ENCODE data around the gene DNPH1. TPM values are rescaled to one million over a fixed set of nuclear protein-coding genes. Genes with fewer than 3 reads are reported as not detected.
A peak's percentile ranks its signal among the peaks of the same experiment; 100 is the strongest.

Gene DNPH1
- total and polyA plus RNA-seq, 2 of the 8 experiments (the other 6 are each of a cell fraction or from before 2014, with no cell fraction given): 33.9 to 134 TPM

GRCh38 chr6:43243664-43244321 lies 14.5 kb upstream of the DNPH1 start:
- Histone ChIP-seq H3K27me3 (replicated peaks in 1 of 4; ENCODE audit: control insufficient read depth in 3 of 4, extremely low read depth in 1 of 4, insufficient read depth in 3 of 4, low read length in 3 of 4) (peaks cover 13 to 54% (median 43%) of the 10 kb centered on the region in 4 experiments), H3K14ac (ENCODE audit: insufficient read length) (no peak overlapping the region), H3K36me3 (ENCODE audit: control insufficient read depth in 2 of 4, insufficient read depth in 4 of 4, low read length in 3 of 4) (no peaks in the 10 kb centered on the region), H2BK120ac (replicated peaks; ENCODE audit: low read depth, low read length) (no peak overlapping the region), H4K20me1 (replicated peaks in 1 of 2; ENCODE audit: control insufficient read depth in 1 of 2, insufficient read depth in 2 of 2, low read length in 2 of 2) (peaks cover 0 to 4% of the 10 kb centered on the region in 2 experiments), H3K23me2 (ENCODE audit: low read depth, low read length) (peaks cover 14% of the 10 kb centered on the region; the same call in 1 of the 2 replicates), H3K4me1 (replicated peaks in 1 of 4; ENCODE audit: control insufficient read depth in 3 of 4, insufficient read depth in 4 of 4, low read length in 3 of 4) (peaks cover 3 to 8% (median 5%) of the 10 kb centered on the region in 4 experiments), H4K91ac (replicated peaks; ENCODE audit: insufficient read length, low read length) (no peak overlapping the region), H2BK12ac (ENCODE audit: low read depth, low read length) (peak overlapping the region; percentile 50; the same call in 1 of the 2 replicates), H3K79me2 (ENCODE audit: control insufficient read depth in 1 of 2, insufficient read depth in 2 of 2, low read length in 2 of 2) (no peaks in the 10 kb centered on the region), H2BK15ac (ENCODE audit: low read length) (no peak overlapping the region), H4K8ac (ENCODE audit: extremely low read depth, insufficient read depth, low read length) (peak overlapping the region; percentile 43; the same call in 1 of the 2 replicates), H2BK5ac (ENCODE audit: low read depth, low read length) (no peak overlapping the region), H3K4me2 (ENCODE audit: insufficient read depth in 1 of 2, low read depth in 2 of 2, low read length in 2 of 2) (peak overlapping the region; percentile 25 to 69; a peak in 3 of 4 replicates), H3K79me1 (ENCODE audit: low read depth, low read length) (no peaks in the 10 kb centered on the region), H2AK5ac (ENCODE audit: low read depth, low read length) (no peak overlapping the region), H3K4ac (replicated peaks; ENCODE audit: insufficient read length, low read depth, low read length) (no peak overlapping the region), H3K23ac (ENCODE audit: insufficient read length) (no peak overlapping the region), H3K56ac (replicated peaks; ENCODE audit: insufficient read length, low read depth, low read length) (no peak overlapping the region), H3K4me3 (ENCODE audit: extremely low read depth in 1 of 4, insufficient read depth in 2 of 4, low read depth in 3 of 4, low read length in 4 of 4) (peak overlapping the region; percentile 1 to 46 (median 30); a peak in 6 of 8 replicates), H3K9ac (replicated peaks in 1 of 4; ENCODE audit: extremely low read depth in 1 of 4, low read depth in 3 of 4, low read length in 3 of 4) (no peak overlapping the region), H2BK20ac (ENCODE audit: low read length) (no peak overlapping the region), H3K18ac (ENCODE audit: extremely low read depth, low read length) (no peak overlapping the region), H2AFZ (ENCODE audit: low read length) (no peak overlapping the region), H4K5ac (ENCODE audit: insufficient read length, low read depth, low read length) (no peak overlapping the region), H3K9me3 (ENCODE audit: insufficient read depth in 2 of 2, low read depth in 1 of 2, low read length in 1 of 2) (no peaks in the 10 kb centered on the region), H3K27ac (ENCODE audit: low read depth, low read length) (no peak overlapping the region)
- TF ChIP-seq SP4 (IDR thresholded peaks at IDR 0.05; ENCODE audit: low read length) (no peak), SUZ12 (IDR thresholded peaks at IDR 0.05; ENCODE audit: low read length) (peak; percentile 62), E2F6 (IDR thresholded peaks at IDR 0.05) (no peak), EZH2 (IDR thresholded peaks at IDR 0.05; ENCODE audit: low read depth, low read length, severe bottlenecking) (peak; percentile 45), SAP30 (IDR thresholded peaks at IDR 0.05; ENCODE audit: insufficient read depth, insufficient replicate concordance, low read length) (no peak)
- CTCF ChIA-PET (ENCODE audit: partially characterized antibody): interaction anchor here (3.3 kb wide), 1 partner anchor 15 kb away, joined by 17 read pairs; the partner anchor contains the start of gene DNPH1
- POLR2A ChIA-PET (ENCODE audit: partially characterized antibody): no interaction called here
- no peak for FAIRE-seq
- WGBS, 2 experiments (ENCODE audit: extremely low coverage in 1 of 2, insufficient coverage in 1 of 2, insufficient read length in 1 of 2, insufficient replicate concordance in 2 of 2, low coverage in 1 of 2, low lambda C conversion rate in 2 of 2, missing lambda C conversion rate in 1 of 2): 26% methylated on average over 13 of the region's 37 CpGs; no CpG with 5 or more reads in 1 of the 2 experiments
- DNase-seq (ENCODE audit: low read depth in 1 of 2, low spot score in 2 of 2): no peak
